Gastrocnemius medialis (tissue), 4 donors: ENCODE measurements around the gene PDPN. TPM values are rescaled to one million over a fixed set of nuclear protein-coding genes. Genes with fewer than 3 reads are reported as not detected.

Experiments used
- ATAC-seq, 2 donors: fragments of 150-250 bp; one replicate each; pipeline ENCODE4 v1.9.1; 2016
- DNase-seq, 2 donors: peaks; one replicate each; pipeline ENCODE4 v3.0.0-alpha.2; 2019
- H3K27ac ChIP-seq, 4 donors: fragments of 200-600 bp; sonication (generic); 1 replicate in 1 of 4; 2 replicates in 3 of 4; pipeline ENCODE4 v1.5.1; 2016 to 2018; ENCODE audit warnings: mild to moderate bottlenecking in 2 of 4, moderate library complexity in 1 of 4
- H3K27me3 ChIP-seq, 3 donors: fragments of 200-600 bp; sonication (generic) in 2 of 3; 1 replicate in 1 of 3; 2 replicates in 2 of 3; pipeline versions ENCODE4 v1.5.1 to v1.6.0; 2016 to 2019; ENCODE audit warnings: mild to moderate bottlenecking in 1 of 3, moderate library complexity in 1 of 3
- H3K36me3 ChIP-seq, 2 donors: fragments of 200-600 bp; sonication (generic) in 1 of 2; one replicate each; pipeline ENCODE4 v1.5.1; 2017 to 2018
- H3K4me1 ChIP-seq, 2 donors: fragments of 200-600 bp; sonication (generic) in 1 of 2; one replicate each; pipeline ENCODE4 v1.5.1; 2016 to 2017; ENCODE audit warnings: mild to moderate bottlenecking in 2 of 2
- H3K4me3 ChIP-seq, 4 donors: fragments of 200-600 bp; sonication (generic) in 3 of 4; 1 replicate in 1 of 4; 2 replicates in 3 of 4; pipeline ENCODE4 v1.5.1; 2016 to 2019; ENCODE audit warnings: mild to moderate bottlenecking in 2 of 4
- H3K9me3 ChIP-seq, 3 donors: fragments of 200-600 bp; sonication (generic) in 2 of 3; 1 replicate in 1 of 3; 2 replicates in 2 of 3; pipeline ENCODE4 v1.5.1; 2016 to 2019
- CTCF ChIP-seq, 5 experiments: fragments of 450-650 bp in 3 of 5; fragments of 200-600 bp in 2 of 5; sonication (generic) in 2 of 5; IDR thresholded peaks in 4 of 5; conservative IDR thresholded peaks in 1 of 5; 1 replicate in 4 of 5; 2 replicates in 1 of 5; pipeline ENCODE4 v1.5.1; 2016 to 2019; ENCODE audit warnings: antibody characterized with exemption in 5 of 5, mild to moderate bottlenecking in 3 of 5, moderate library complexity in 3 of 5
- POLR2A ChIP-seq, 2 donors: fragments of 450-650 bp; IDR thresholded peaks; one replicate each; pipeline ENCODE4 v1.6.1; 2017; ENCODE audit warnings: antibody characterized with exemption in 2 of 2, mild to moderate bottlenecking in 2 of 2, moderate library complexity in 2 of 2
- in situ Hi-C, 4 donors: fragments of 200-750 bp; cut with MboI; loops; one replicate each; pipeline versions ENCODE4 v1.15.0 to v1.8.0; 2017; ENCODE audit warnings: low sequenced_read_pairs in 4 of 4
- intact Hi-C: fragments of 100-400 bp; cut with DNase I; formaldehyde crosslinking; loops from one replicate; pipeline ENCODE4 v1.15.1; 2023; ENCODE audit warnings: low total_unique reads
- total RNA-seq, 4 donors: library from RNA; depleted of rRNA; stranded (reverse); fragments of >200 nt; gene quantifications; one replicate each; pipeline versions ENCODE4 v1.1.0 to v1.2.3, GENCODE V29; 2016

PDPN gene
- total RNA-seq, 4 donors from 2014 or later = 9.8 to 42.5 (median 21.3) TPM

GRCh38 chr1:13584876-13585611, 1.4 kb downstream of the PDPN start:
- Histone ChIP-seq H3K4me3 (peak overlapping the region; percentile 74 to 87 (median 80)), H3K27ac (peak overlapping the region; percentile 85 to 96 (median 92)), H3K27me3 (no peaks in the 10 kb centered on the region), H3K36me3 (no peaks in the 10 kb centered on the region), H3K4me1 (peaks cover 0 to 15% of the 10 kb centered on the region in 2 donors), H3K9me3 (no peaks in the 10 kb centered on the region)
- intact Hi-C loops (no loop called here), in situ Hi-C loops (no loop called here)
- DNase-seq (no peak), ATAC-seq (no peak)
- no peak for TF ChIP-seq CTCF (IDR thresholded peaks at IDR 0.05 in 4 of 5, conservative IDR thresholded peaks at IDR 0.05 in 1 of 5)
- no peak for TF ChIP-seq POLR2A (IDR thresholded peaks at IDR 0.05)

GRCh38 chr1:13585612-13585991, 2.0 kb downstream of the PDPN start:
- H3K4me1 ChIP-seq = peaks cover 0 to 15% of the 10 kb centered on the region in 2 donors
- peak overlapping the region; percentile 85 to 96 (median 92) for H3K27ac ChIP-seq
- H3K27me3 ChIP-seq = no peaks in the 10 kb centered on the region
- no peaks in the 10 kb centered on the region for H3K36me3 ChIP-seq
- ATAC-seq (no peak), DNase-seq (no peak)
- in situ Hi-C loops = no loop called here
- TF ChIP-seq CTCF (IDR thresholded peaks at IDR 0.05 in 4 of 5, conservative IDR thresholded peaks at IDR 0.05 in 1 of 5) (no peak), POLR2A (IDR thresholded peaks at IDR 0.05) (no peak)
- H3K9me3 ChIP-seq = no peaks in the 10 kb centered on the region
- peak overlapping the region in 1 of 4 donors; percentile 81 for H3K4me3 ChIP-seq
- intact Hi-C loops = no loop called here

GRCh38 chr1:13586001-13586400, 2.4 kb downstream of the PDPN start:
- Histone ChIP-seq H3K4me1 (peaks cover 0 to 15% of the 10 kb centered on the region in 2 donors), H3K36me3 (no peaks in the 10 kb centered on the region), H3K27me3 (no peaks in the 10 kb centered on the region), H3K9me3 (no peaks in the 10 kb centered on the region), H3K4me3 (peak overlapping the region in 1 of 4 donors; percentile 81), H3K27ac (peak overlapping the region; percentile 85 to 96 (median 92))
- in situ Hi-C loops (no loop called here), intact Hi-C loops (no loop called here)
- no peak for TF ChIP-seq POLR2A (IDR thresholded peaks at IDR 0.05)
- DNase-seq = no peak
- ATAC-seq = no peak

GRCh38 chr1:13587256-13588030, 3.8 kb downstream of the PDPN start:
- Histone ChIP-seq H3K36me3 (no peaks in the 10 kb centered on the region), H3K4me1 (peaks cover 0 to 15% of the 10 kb centered on the region in 2 donors), H3K4me3 (no peak overlapping the region), H3K27me3 (no peaks in the 10 kb centered on the region), H3K27ac (peak overlapping the region in 1 of 4 donors; percentile 30), H3K9me3 (no peaks in the 10 kb centered on the region)
- no peak for DNase-seq
- TF ChIP-seq CTCF (IDR thresholded peaks at IDR 0.05 in 4 of 5, conservative IDR thresholded peaks at IDR 0.05 in 1 of 5) = no peak
- TF ChIP-seq POLR2A (IDR thresholded peaks at IDR 0.05) = no peak
- no peak for ATAC-seq
- intact Hi-C loops = no loop called here
- in situ Hi-C loops = no loop called here
